ENCODE data around the gene WDR19.

WDR19 gene

DNA sequence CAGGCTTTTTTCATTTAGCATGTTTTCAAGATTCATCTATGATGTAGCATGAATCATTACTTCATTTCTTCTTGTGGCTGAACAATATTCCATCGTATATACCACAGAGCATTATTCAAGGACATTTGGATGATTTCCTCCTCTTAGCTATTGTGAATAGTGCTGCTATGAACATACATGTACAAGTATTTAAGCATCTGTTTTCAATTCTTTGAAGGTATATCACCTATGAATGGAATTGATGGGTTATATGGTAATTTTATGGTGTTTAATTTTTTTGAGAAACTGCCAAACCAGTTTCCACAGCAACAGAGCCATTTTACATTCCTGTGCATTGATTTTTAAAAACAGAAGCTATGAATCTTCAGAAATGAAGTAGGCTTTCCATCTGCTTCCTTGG is 36.1 kb upstream of the WDR19 start:
- no peak overlapping the region for H3K27ac ChIP-seq (ENCODE audit: low read depth, low read length, poor library complexity, severe bottlenecking)
- H3K27me3 ChIP-seq (ENCODE audit: insufficient read depth, low read length), result no peaks in the 10 kb centered on the region
- H2AFZ ChIP-seq (ENCODE audit: low read length), result no peak overlapping the region
- no peak overlapping the region for H3K4me2 ChIP-seq (ENCODE audit: low read length)
- H3F3A ChIP-seq (ENCODE audit: insufficient read depth, low read length), result no peaks in the 10 kb centered on the region
- H3K9me3 ChIP-seq (ENCODE audit: low read length), result no peaks in the 10 kb centered on the region
- no peak overlapping the region for H3K9ac ChIP-seq (ENCODE audit: low read length)
- H4K20me1 ChIP-seq (ENCODE audit: insufficient read depth, low read length), result no peaks in the 10 kb centered on the region
- no peaks in the 10 kb centered on the region for H3K79me2 ChIP-seq (ENCODE audit: insufficient read depth, low read length)
- H3K4me1 ChIP-seq (ENCODE audit: insufficient read depth, low read length, severe bottlenecking), result no peaks in the 10 kb centered on the region
- no peak overlapping the region for H3K4me3 ChIP-seq (ENCODE audit: low read depth, low read length, poor library complexity, severe bottlenecking)
- TF ChIP-seq, protein P1, sequence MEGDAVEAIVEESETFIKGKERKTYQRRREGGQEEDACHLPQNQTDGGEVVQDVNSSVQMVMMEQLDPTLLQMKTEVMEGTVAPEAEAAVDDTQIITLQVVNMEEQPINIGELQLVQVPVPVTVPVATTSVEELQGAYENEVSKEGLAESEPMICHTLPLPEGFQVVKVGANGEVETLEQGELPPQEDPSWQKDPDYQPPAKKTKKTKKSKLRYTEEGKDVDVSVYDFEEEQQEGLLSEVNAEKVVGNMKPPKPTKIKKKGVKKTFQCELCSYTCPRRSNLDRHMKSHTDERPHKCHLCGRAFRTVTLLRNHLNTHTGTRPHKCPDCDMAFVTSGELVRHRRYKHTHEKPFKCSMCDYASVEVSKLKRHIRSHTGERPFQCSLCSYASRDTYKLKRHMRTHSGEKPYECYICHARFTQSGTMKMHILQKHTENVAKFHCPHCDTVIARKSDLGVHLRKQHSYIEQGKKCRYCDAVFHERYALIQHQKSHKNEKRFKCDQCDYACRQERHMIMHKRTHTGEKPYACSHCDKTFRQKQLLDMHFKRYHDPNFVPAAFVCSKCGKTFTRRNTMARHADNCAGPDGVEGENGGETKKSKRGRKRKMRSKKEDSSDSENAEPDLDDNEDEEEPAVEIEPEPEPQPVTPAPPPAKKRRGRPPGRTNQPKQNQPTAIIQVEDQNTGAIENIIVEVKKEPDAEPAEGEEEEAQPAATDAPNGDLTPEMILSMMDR (IDR thresholded peaks at IDR 0.05; ENCODE audit: low read length), result no peak
- TF ChIP-seq EZH2 (IDR thresholded peaks at IDR 0.05; ENCODE audit: borderline replicate concordance, low read length), result no peak
- H3K36me3 ChIP-seq (ENCODE audit: insufficient read depth, low read length), result no peaks in the 10 kb centered on the region
- H3K9me2 ChIP-seq (ENCODE audit: low read depth, low read length), result no peaks in the 10 kb centered on the region

DNA sequence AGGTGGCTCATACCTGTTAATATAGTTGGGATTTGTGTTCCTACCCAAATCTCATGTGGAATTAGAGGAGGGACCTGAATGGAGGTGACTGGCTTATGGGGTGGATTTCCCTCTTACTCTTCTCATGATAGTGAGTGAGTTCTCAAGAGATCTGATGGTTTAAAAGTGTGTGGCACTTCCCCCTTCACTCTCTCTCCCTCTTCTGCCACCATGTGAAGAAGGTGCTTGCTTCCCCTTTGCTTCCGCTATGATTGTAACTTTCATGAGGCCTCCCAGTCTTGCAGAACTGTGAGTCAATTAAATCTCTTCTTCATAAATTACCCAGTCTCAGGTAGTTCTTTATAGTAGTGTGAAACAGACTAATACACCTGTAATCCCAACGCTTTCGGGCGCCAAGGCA is 28.3 kb upstream of the WDR19 start:
- H3K79me2 ChIP-seq (ENCODE audit: insufficient read depth, low read length), result no peaks in the 10 kb centered on the region
- no peak overlapping the region for H3K4me2 ChIP-seq (ENCODE audit: low read length)
- no peaks in the 10 kb centered on the region for H3K9me3 ChIP-seq (ENCODE audit: low read length)
- no peaks in the 10 kb centered on the region for H4K20me1 ChIP-seq (ENCODE audit: insufficient read depth, low read length)
- H3K27ac ChIP-seq (ENCODE audit: low read depth, low read length, poor library complexity, severe bottlenecking), result no peak overlapping the region
- no peaks in the 10 kb centered on the region for H3K27me3 ChIP-seq (ENCODE audit: insufficient read depth, low read length)
- H3F3A ChIP-seq (ENCODE audit: insufficient read depth, low read length), result no peaks in the 10 kb centered on the region
- H3K9me2 ChIP-seq (ENCODE audit: low read depth, low read length), result no peaks in the 10 kb centered on the region
- no peak overlapping the region for H3K9ac ChIP-seq (ENCODE audit: low read length)
- H3K4me1 ChIP-seq (ENCODE audit: insufficient read depth, low read length, severe bottlenecking), result no peaks in the 10 kb centered on the region
- no peak overlapping the region for H2AFZ ChIP-seq (ENCODE audit: low read length)
- no peak for TF ChIP-seq EZH2 (IDR thresholded peaks at IDR 0.05; ENCODE audit: borderline replicate concordance, low read length)
- TF ChIP-seq, protein P1 (IDR thresholded peaks at IDR 0.05; ENCODE audit: low read length), result no peak
- H3K36me3 ChIP-seq (ENCODE audit: insufficient read depth, low read length), result no peaks in the 10 kb centered on the region
- no peak overlapping the region for H3K4me3 ChIP-seq (ENCODE audit: low read depth, low read length, poor library complexity, severe bottlenecking)

DNA sequence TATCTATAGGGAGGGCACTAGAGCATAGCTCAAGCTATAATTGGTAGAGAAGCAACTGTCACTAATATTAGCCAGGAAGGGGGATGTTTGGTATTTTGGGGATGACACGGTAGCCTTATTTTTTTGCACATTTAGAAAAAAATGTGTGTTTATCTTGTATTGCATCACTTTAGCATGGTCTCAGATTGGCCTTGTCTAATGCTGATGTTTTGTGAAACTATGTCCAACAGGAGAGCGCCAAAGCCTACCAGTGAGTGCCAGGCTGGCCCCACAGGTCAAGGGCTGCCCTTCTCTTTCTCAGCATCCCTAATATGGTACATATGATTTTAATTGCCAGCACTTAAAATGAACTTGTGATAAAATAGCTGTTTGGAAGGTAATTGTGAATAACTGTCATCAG is 24.8 kb upstream of the WDR19 start:
- Histone ChIP-seq H3K4me3 (ENCODE audit: low read depth, low read length, poor library complexity, severe bottlenecking) (no peak overlapping the region), H3K9me3 (ENCODE audit: low read length) (no peaks in the 10 kb centered on the region), H3K9ac (ENCODE audit: low read length) (no peak overlapping the region), H3F3A (ENCODE audit: insufficient read depth, low read length) (no peaks in the 10 kb centered on the region), H4K20me1 (ENCODE audit: insufficient read depth, low read length) (no peaks in the 10 kb centered on the region), H3K9me2 (ENCODE audit: low read depth, low read length) (no peaks in the 10 kb centered on the region), H3K4me2 (ENCODE audit: low read length) (no peak overlapping the region), H3K27ac (ENCODE audit: low read depth, low read length, poor library complexity, severe bottlenecking) (no peak overlapping the region), H3K4me1 (ENCODE audit: insufficient read depth, low read length, severe bottlenecking) (no peaks in the 10 kb centered on the region), H3K79me2 (ENCODE audit: insufficient read depth, low read length) (no peaks in the 10 kb centered on the region), H3K36me3 (ENCODE audit: insufficient read depth, low read length) (no peaks in the 10 kb centered on the region), H2AFZ (ENCODE audit: low read length) (no peak overlapping the region), H3K27me3 (ENCODE audit: insufficient read depth, low read length) (no peaks in the 10 kb centered on the region)
- TF ChIP-seq, protein P1 (IDR thresholded peaks at IDR 0.05; ENCODE audit: low read length), result no peak
- TF ChIP-seq EZH2 (IDR thresholded peaks at IDR 0.05; ENCODE audit: borderline replicate concordance, low read length), result no peak
